HEK293T (cell line): ENCODE results near the gene SP100.

Experiments
- ARNT ChIP-seq: fragments of 450-650 bp; IDR thresholded peaks from 2 replicates; pipeline ENCODE4 v1.6.1; 2017; ENCODE audit warnings: mild to moderate bottlenecking
- BHLHE40 ChIP-seq: fragments of 450-650 bp; IDR thresholded peaks from 2 replicates; pipeline ENCODE4 v1.6.1; 2016; ENCODE audit warnings: mild to moderate bottlenecking, moderate library complexity, borderline replicate concordance
- ELF4 ChIP-seq: fragments of 450-650 bp; IDR thresholded peaks from 2 replicates; pipeline ENCODE4 v1.6.1; 2017; ENCODE audit warnings: antibody characterized with exemption
- FOXA1 ChIP-seq: fragments of 450-650 bp; IDR thresholded peaks from 2 replicates; pipeline ENCODE4 v1.6.1; 2016; ENCODE audit warnings: mild to moderate bottlenecking
- FOXK2 ChIP-seq: fragments of 450-650 bp; IDR thresholded peaks from 2 replicates; pipeline ENCODE4 v1.6.1; 2016; ENCODE audit warnings: mild to moderate bottlenecking
- HDGF ChIP-seq: fragments of 450-650 bp; IDR thresholded peaks from 2 replicates; pipeline ENCODE4 v1.6.1; 2017; ENCODE audit warnings: antibody characterized with exemption, borderline replicate concordance
- LEF1 ChIP-seq: fragments of 450-650 bp; IDR thresholded peaks from 2 replicates; pipeline ENCODE4 v1.6.1; 2017; ENCODE audit warnings: mild to moderate bottlenecking, borderline replicate concordance
- NFRKB ChIP-seq: fragments of 450-650 bp; IDR thresholded peaks from 2 replicates; pipeline ENCODE4 v1.6.1; 2016; ENCODE audit warnings: mild to moderate bottlenecking, moderate library complexity
- PKNOX1 ChIP-seq: fragments of 450-650 bp; IDR thresholded peaks from 2 replicates; pipeline ENCODE4 v1.6.1; 2016
- SP1 ChIP-seq: fragments of 450-650 bp; IDR thresholded peaks from 2 replicates; pipeline ENCODE4 v1.6.1; 2017
- SUZ12 ChIP-seq: fragments of 450-650 bp; IDR thresholded peaks from 2 replicates; pipeline ENCODE4 v1.6.1; 2016; ENCODE audit warnings: mild to moderate bottlenecking
- ZNF384 ChIP-seq: fragments of 450-650 bp; IDR thresholded peaks from 2 replicates; pipeline ENCODE4 v1.6.1; 2016

- TF ChIP-seq SP1 = no peak
- TF ChIP-seq ZNF384 = no peak
- no peak for TF ChIP-seq PKNOX1
- TF ChIP-seq HDGF = no peak
- TF ChIP-seq ELF4 = no peak
- TF ChIP-seq SUZ12 = no peak
- no peak for TF ChIP-seq BHLHE40
- TF ChIP-seq FOXA1 = no peak
- TF ChIP-seq ARNT = no peak
- TF ChIP-seq FOXK2 = no peak
- TF ChIP-seq LEF1 = no peak
- TF ChIP-seq NFRKB = no peak
These were observed 31.0 kb upstream of the SP100 start for GRCh38 chr2:230384986-230385385.
